Measurements from ENCODE around the gene AP3S1. TPM values are rescaled to one million over a fixed set of nuclear protein-coding genes. Genes with fewer than 3 reads are reported as not detected.

The AP3S1 gene
- polyA plus RNA-seq, 3 donors, result 30.2 to 86.1 (median 84.8) TPM

GRCh38 chr5:115857626-115858349 lies 16.1 kb downstream of the AP3S1 start:
- Histone ChIP-seq H3K9ac (ENCODE audit: insufficient read depth, low read length, poor library complexity, severe bottlenecking) (no peak overlapping the region), H3K4me1 (ENCODE audit: control insufficient read depth in 1 of 2, insufficient read depth in 2 of 2, low read length in 2 of 2) (peaks cover 23 to 27% of the 10 kb centered on the region in 2 donors), H3K9me3 (replicated peaks in 1 of 2; ENCODE audit: control insufficient read depth in 1 of 2, insufficient read depth in 1 of 2, low read length in 2 of 2) (peaks cover 0 to 3% of the 10 kb centered on the region in 2 donors), H3K4me2 (replicated peaks; ENCODE audit: extremely low read depth, low read length, poor library complexity, severe bottlenecking) (no peak overlapping the region), H3K36me3 (replicated peaks in 1 of 2; ENCODE audit: control insufficient read depth in 1 of 2, insufficient read depth in 2 of 2, low read length in 2 of 2) (no peaks in the 10 kb centered on the region), H3K27me3 (ENCODE audit: control insufficient read depth in 2 of 2, insufficient read depth in 2 of 2, low read length in 2 of 2) (no peaks in the 10 kb centered on the region), H3K79me2 (ENCODE audit: insufficient read depth, low read length) (peaks cover 98% of the 10 kb centered on the region), H3K4me3 (replicated peaks in 1 of 3; ENCODE audit: low read depth in 2 of 3, low read length in 3 of 3) (peak overlapping the region in 1 of 3 experiments; percentile 31), H2AFZ (ENCODE audit: insufficient read depth, low read depth, low read length, poor library complexity, severe bottlenecking) (no peak overlapping the region), H4K20me1 (ENCODE audit: insufficient read depth, low read length) (peaks cover 37% of the 10 kb centered on the region), H3K27ac (ENCODE audit: low read depth in 1 of 2, low read length in 2 of 2) (peak overlapping the region in 1 of 2 donors; percentile 17)
- Mint-ChIP-seq H3K36me3 (peaks cover 5 to 13% of the 10 kb centered on the region in 2 donors), H3K27me3 (ENCODE audit: low read depth in 3 of 3) (peaks cover 0 to 2% (median 0%) of the 10 kb centered on the region in 3 donors), H3K4me1 (peaks cover 34% of the 10 kb centered on the region), H3K27ac (peak overlapping the region in 1 of 7 donors; percentile 15), H3K9me3 (peaks cover 4 to 13% (median 11%) of the 10 kb centered on the region in 7 donors), H3K4me3 (no peak overlapping the region)
- TF ChIP-seq, protein P1, sequence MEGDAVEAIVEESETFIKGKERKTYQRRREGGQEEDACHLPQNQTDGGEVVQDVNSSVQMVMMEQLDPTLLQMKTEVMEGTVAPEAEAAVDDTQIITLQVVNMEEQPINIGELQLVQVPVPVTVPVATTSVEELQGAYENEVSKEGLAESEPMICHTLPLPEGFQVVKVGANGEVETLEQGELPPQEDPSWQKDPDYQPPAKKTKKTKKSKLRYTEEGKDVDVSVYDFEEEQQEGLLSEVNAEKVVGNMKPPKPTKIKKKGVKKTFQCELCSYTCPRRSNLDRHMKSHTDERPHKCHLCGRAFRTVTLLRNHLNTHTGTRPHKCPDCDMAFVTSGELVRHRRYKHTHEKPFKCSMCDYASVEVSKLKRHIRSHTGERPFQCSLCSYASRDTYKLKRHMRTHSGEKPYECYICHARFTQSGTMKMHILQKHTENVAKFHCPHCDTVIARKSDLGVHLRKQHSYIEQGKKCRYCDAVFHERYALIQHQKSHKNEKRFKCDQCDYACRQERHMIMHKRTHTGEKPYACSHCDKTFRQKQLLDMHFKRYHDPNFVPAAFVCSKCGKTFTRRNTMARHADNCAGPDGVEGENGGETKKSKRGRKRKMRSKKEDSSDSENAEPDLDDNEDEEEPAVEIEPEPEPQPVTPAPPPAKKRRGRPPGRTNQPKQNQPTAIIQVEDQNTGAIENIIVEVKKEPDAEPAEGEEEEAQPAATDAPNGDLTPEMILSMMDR (IDR thresholded peaks at IDR 0.05), result no peak
- intact Hi-C loops (cut with micrococcal nuclease), result no loop called here
- no CpG with 5 or more reads among the region's 2 CpGs for WGBS (ENCODE audit: insufficient coverage)
- no peak for DNase-seq

DNA sequence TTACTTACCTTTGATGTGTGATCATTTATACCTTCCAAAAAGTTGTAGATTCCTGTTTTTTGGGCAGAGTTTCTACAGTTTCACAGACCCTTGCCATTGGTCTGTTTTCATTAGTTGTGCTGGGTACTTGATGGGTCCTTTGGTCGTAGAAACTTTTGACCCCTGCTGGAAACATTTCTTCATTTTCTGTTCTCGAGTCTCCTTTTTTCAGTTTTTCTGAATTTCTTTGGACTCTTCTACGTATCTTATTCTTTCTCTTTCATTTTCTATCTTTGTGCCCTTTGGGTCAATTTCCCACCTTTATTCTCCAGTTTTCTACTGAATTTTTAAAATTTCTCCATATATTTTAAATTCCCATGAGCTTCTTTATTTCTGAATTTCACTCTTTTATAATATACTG lies 16.7 kb downstream of the AP3S1 start:
- H3K9me3 Mint-ChIP-seq, result peaks cover 4 to 17% (median 10%) of the 10 kb centered on the region in 7 donors
- Histone ChIP-seq H4K20me1 (ENCODE audit: insufficient read depth, low read length) (peaks cover 37% of the 10 kb centered on the region), H3K79me2 (ENCODE audit: insufficient read depth, low read length) (peaks cover 96% of the 10 kb centered on the region), H2AFZ (ENCODE audit: insufficient read depth, low read depth, low read length, poor library complexity, severe bottlenecking) (no peak overlapping the region), H3K9ac (ENCODE audit: insufficient read depth, low read length, poor library complexity, severe bottlenecking) (no peak overlapping the region), H3K4me1 (ENCODE audit: control insufficient read depth in 1 of 2, insufficient read depth in 2 of 2, low read length in 2 of 2) (peaks cover 23 to 27% of the 10 kb centered on the region in 2 donors), H3K4me3 (replicated peaks in 1 of 3; ENCODE audit: low read depth in 2 of 3, low read length in 3 of 3) (peak overlapping the region in 2 of 3 experiments; percentile 19 to 31), H3K4me2 (replicated peaks; ENCODE audit: extremely low read depth, low read length, poor library complexity, severe bottlenecking) (no peak overlapping the region), H3K9me3 (replicated peaks in 1 of 2; ENCODE audit: control insufficient read depth in 1 of 2, insufficient read depth in 1 of 2, low read length in 2 of 2) (peaks cover 0 to 9% of the 10 kb centered on the region in 2 donors), H3K27ac (ENCODE audit: low read depth in 1 of 2, low read length in 2 of 2) (peak overlapping the region in 1 of 2 donors; percentile 17), H3K36me3 (replicated peaks in 1 of 2; ENCODE audit: control insufficient read depth in 1 of 2, insufficient read depth in 2 of 2, low read length in 2 of 2) (no peaks in the 10 kb centered on the region), H3K27me3 (ENCODE audit: control insufficient read depth in 2 of 2, insufficient read depth in 2 of 2, low read length in 2 of 2) (no peaks in the 10 kb centered on the region)
- peak overlapping the region in 1 of 7 donors; percentile 52 for H3K27ac Mint-ChIP-seq
- TF ChIP-seq, protein P1 (IDR thresholded peaks at IDR 0.05), result no peak
- peaks cover 5 to 10% of the 10 kb centered on the region in 2 donors for H3K36me3 Mint-ChIP-seq
- H3K27me3 Mint-ChIP-seq (ENCODE audit: low read depth in 3 of 3), result peaks cover 0 to 2% (median 0%) of the 10 kb centered on the region in 3 donors
- no peak for DNase-seq
- peaks cover 34% of the 10 kb centered on the region for H3K4me1 Mint-ChIP-seq
- intact Hi-C loops (cut with micrococcal nuclease), result no loop called here
- 73% methylated on average over 3 of the region's 3 CpGs for WGBS (ENCODE audit: insufficient coverage)
- peak overlapping the region; percentile 4 to 7 for H3K4me3 Mint-ChIP-seq

Measured in CD14-positive monocyte (primary cell).